ENCODE measurements around the gene BCL11B. TPM values are rescaled to one million over a fixed set of nuclear protein-coding genes. Genes with fewer than 3 reads are reported as not detected.
"Not testable (repeated sequence)": the region's sequence is repeated elsewhere in the genome, so short reads cannot be mapped to it uniquely, and the experiment has no call there.

The BCL11B gene
- total RNA-seq, 1 experiment from 2014 or later, result 0.84 TPM

- POLR2A ChIA-PET, result no interaction called here
- no peaks in the 10 kb centered on the region for H3K36me3 Mint-ChIP-seq (ENCODE audit: insufficient read depth, unreplicated experiment)
- TF ChIP-seq CTCF (IDR thresholded peaks at IDR 0.05; ENCODE audit: unreplicated experiment), result no peak
- no peak overlapping the region for H3K4me3 Mint-ChIP-seq (ENCODE audit: unreplicated experiment)
- H3K27me3 Mint-ChIP-seq (ENCODE audit: insufficient read depth, unreplicated experiment), result no peaks in the 10 kb centered on the region
- no peak for DNase-seq (ENCODE audit: unreplicated experiment)
- intact Hi-C loops (cut with micrococcal nuclease), result no loop called here
- H3K4me1 Mint-ChIP-seq (ENCODE audit: insufficient read depth, unreplicated experiment), result peaks cover 13% of the 10 kb centered on the region
- H3K27ac Mint-ChIP-seq (ENCODE audit: low read depth, unreplicated experiment), result no peak overlapping the region
- CTCF ChIA-PET, result interaction anchor here (0.7 kb wide), 1 partner anchor 136 kb away, joined by 3 read pairs; no protein-coding TSS in a partner anchor
- BruUV-seq (replicated peaks), result no TSS peak
- no peaks in the 10 kb centered on the region for H3K9me3 Mint-ChIP-seq (ENCODE audit: unreplicated experiment)
Observed at GRCh38 chr14:99189201-99189801, 82.7 kb downstream of the BCL11B start.

- ChIA-PET CTCF (interaction anchor here (0.6 to 0.7 kb wide), 2 partner anchors 11 to 136 kb away, joined by 3 to 5 read pairs; no protein-coding TSS in a partner anchor), POLR2A (no interaction called here)
- no peaks in the 10 kb centered on the region for H3K27me3 Mint-ChIP-seq (ENCODE audit: insufficient read depth, unreplicated experiment)
- H3K36me3 Mint-ChIP-seq (ENCODE audit: insufficient read depth, unreplicated experiment), result no peaks in the 10 kb centered on the region
- intact Hi-C loops (cut with micrococcal nuclease), result no loop called here
- TF ChIP-seq CTCF (IDR thresholded peaks at IDR 0.05; ENCODE audit: unreplicated experiment), result no peak
- no peaks in the 10 kb centered on the region for H3K9me3 Mint-ChIP-seq (ENCODE audit: unreplicated experiment)
- BruUV-seq (replicated peaks), result no TSS peak
- no peak overlapping the region for H3K4me3 Mint-ChIP-seq (ENCODE audit: unreplicated experiment)
- no peak overlapping the region for H3K27ac Mint-ChIP-seq (ENCODE audit: low read depth, unreplicated experiment)
- H3K4me1 Mint-ChIP-seq (ENCODE audit: insufficient read depth, unreplicated experiment), result peaks cover 13% of the 10 kb centered on the region
- DNase-seq (ENCODE audit: unreplicated experiment), result no peak
Observed at GRCh38 chr14:99188731-99189191, 83.2 kb downstream of the BCL11B start.

GRCh38 chr14:99187858-99188257 is 84.1 kb downstream of the BCL11B start:
- H3K4me3 Mint-ChIP-seq (ENCODE audit: unreplicated experiment), result no peak overlapping the region
- no peaks in the 10 kb centered on the region for H3K27me3 Mint-ChIP-seq (ENCODE audit: insufficient read depth, unreplicated experiment)
- POLR2A ChIA-PET, result no interaction called here
- DNase-seq (ENCODE audit: unreplicated experiment), result no peak
- CTCF ChIA-PET, result interaction anchor here (0.6 kb wide), 1 partner anchor 966 kb away, joined by 3 read pairs; no protein-coding TSS in a partner anchor
- intact Hi-C loops (cut with micrococcal nuclease), result no loop called here
- H3K36me3 Mint-ChIP-seq (ENCODE audit: insufficient read depth, unreplicated experiment), result no peaks in the 10 kb centered on the region
- no peaks in the 10 kb centered on the region for H3K9me3 Mint-ChIP-seq (ENCODE audit: unreplicated experiment)
- H3K27ac Mint-ChIP-seq (ENCODE audit: low read depth, unreplicated experiment), result no peak overlapping the region
- peaks cover 13% of the 10 kb centered on the region for H3K4me1 Mint-ChIP-seq (ENCODE audit: insufficient read depth, unreplicated experiment)
- TF ChIP-seq CTCF (IDR thresholded peaks at IDR 0.05; ENCODE audit: unreplicated experiment), result no peak
- no TSS peak for BruUV-seq (replicated peaks)

- intact Hi-C loops (cut with micrococcal nuclease), result no loop called here
- ChIA-PET CTCF (no interaction called here), POLR2A (no interaction called here)
- BruUV-seq (replicated peaks), result no TSS peak
- H3K36me3 Mint-ChIP-seq (ENCODE audit: insufficient read depth, unreplicated experiment), result no peaks in the 10 kb centered on the region
- H3K27ac Mint-ChIP-seq (ENCODE audit: low read depth, unreplicated experiment), result no peak overlapping the region
- TF ChIP-seq CTCF (IDR thresholded peaks at IDR 0.05; ENCODE audit: unreplicated experiment), result no peak
- no peak for DNase-seq (ENCODE audit: unreplicated experiment)
- peaks cover 12% of the 10 kb centered on the region for H3K4me1 Mint-ChIP-seq (ENCODE audit: insufficient read depth, unreplicated experiment)
- no peaks in the 10 kb centered on the region for H3K27me3 Mint-ChIP-seq (ENCODE audit: insufficient read depth, unreplicated experiment)
- no peak overlapping the region for H3K4me3 Mint-ChIP-seq (ENCODE audit: unreplicated experiment)
- H3K9me3 Mint-ChIP-seq (ENCODE audit: unreplicated experiment), result no peaks in the 10 kb centered on the region
Observed at GRCh38 chr14:99186956-99187690, 84.9 kb downstream of the BCL11B start.

GRCh38 chr14:99186336-99186735 is 85.7 kb downstream of the BCL11B start:
- not testable (repeated sequence) for BruUV-seq (replicated peaks)

More at GRCh38 chr14:99186336-99186735, 85.7 kb downstream of the BCL11B start:
- POLR2A ChIA-PET; DNase-seq (ENCODE audit: unreplicated experiment); H3K36me3 Mint-ChIP-seq (ENCODE audit: insufficient read depth, unreplicated experiment); H3K27ac Mint-ChIP-seq (ENCODE audit: low read depth, unreplicated experiment); H3K4me3 Mint-ChIP-seq (ENCODE audit: unreplicated experiment); H3K9me3 Mint-ChIP-seq (ENCODE audit: unreplicated experiment); CTCF ChIA-PET; H3K4me1 Mint-ChIP-seq (ENCODE audit: insufficient read depth, unreplicated experiment); intact Hi-C loops (cut with micrococcal nuclease); H3K27me3 Mint-ChIP-seq (ENCODE audit: insufficient read depth, unreplicated experiment): not testable (repeated sequence)

Measured in MCF 10A (cell line).